Right cardiac atrium (tissue), 5 donors: ENCODE data around the gene RASSF10. TPM values are rescaled to one million over a fixed set of nuclear protein-coding genes. Genes with fewer than 3 reads are reported as not detected.
"Not testable (repeated sequence)": the region's sequence is repeated elsewhere in the genome, so short reads cannot be mapped to it uniquely, and the experiment has no call there.

Experiments used
- ATAC-seq, 2 donors: fragments of 200-7000 bp; cut with Tn5 transposase; one replicate each; pipeline versions ENCODE4 v1.8.0 to v1.9.1; 2020; ENCODE audit warnings: moderate library complexity in 2 of 2, mild to moderate bottlenecking in 1 of 2
- DNase-seq, 3 donors: peaks; one replicate each; pipeline ENCODE4 v3.0.0-alpha.2; 2020
- H3K27ac ChIP-seq: one replicate; pipeline ENCODE4 v1.5.1; 2013; ENCODE audit warnings: mild to moderate bottlenecking, low read length, control low read depth, moderate library complexity
- H3K27me3 ChIP-seq: one replicate; pipeline ENCODE4 v1.6.1; 2013; ENCODE audit not compliant: control insufficient read depth, insufficient read depth
- H3K4me1 ChIP-seq: one replicate; pipeline ENCODE4 v1.6.1; 2013; ENCODE audit warnings: low read length; ENCODE audit not compliant: control insufficient read depth, insufficient read depth
- H3K4me3 ChIP-seq: one replicate; pipeline ENCODE4 v1.5.1; 2013; ENCODE audit warnings: low read length, control low read depth
- H3K9me3 ChIP-seq: one replicate; pipeline ENCODE4 v1.6.1; 2013; ENCODE audit warnings: low read length; ENCODE audit not compliant: control insufficient read depth
- WGBS: extraction: QIAGEN DNeasy Blood & Tissue Kit; methylation state at CpG from one replicate; pipeline ENCODE4 v1.1.7; 2013; 5-methylcytosine and 5-hydroxymethylcytosine counted together
- intact Hi-C, 4 donors: fragments of 100-400 bp; cut with DNase I; formaldehyde crosslinking; loops; one replicate each; pipeline versions ENCODE4 v1.11.0 to v1.14.0; 2022 to 2023
- polyA plus RNA-seq: library from polyadenylated mRNA; stranded (reverse); fragments of 200-250 nt; gene quantifications from one replicate; pipeline ENCODE4 v1.2.3, GENCODE V29; 2013
- total RNA-seq, 4 donors: library from RNA; stranded (reverse); fragmentation: NEBNext Ultra II Directional; extraction: Animal tissue kit (Norgen Biotek cat#: 25700); gene quantifications; one replicate each; pipeline ENCODE4 v1.2.1, GENCODE V29; 2021
- donor health status: healthy with polysubstance abuse.
- donor health status: DM: no; HTN: yes; CAD: no.
- donor health status: DM: no; HTN: no; CAD: no.
- donor health status: DM: no; HTN: yes; CAD: no; lungs with severe emphysema.
- donor health status: DM: yes; HTN: yes; CAD: no.

RASSF10 gene
- total and polyA plus RNA-seq, 5 donors = 0.27 to 3.1 (median 1.7) TPM

- Histone ChIP-seq H3K27ac (no peak overlapping the region), H3K4me1 (no peaks in the 10 kb centered on the region), H3K9me3 (no peaks in the 10 kb centered on the region), H3K27me3 (no peaks in the 10 kb centered on the region), H3K4me3 (no peak overlapping the region)
- ATAC-seq = no peak
- intact Hi-C loops = no loop called here
- DNase-seq = no peak
- 76% methylated on average over 5 of the region's 5 CpGs for WGBS
These were observed 33.8 kb downstream of the RASSF10 start for GRCh38 chr11:13042873-13043342.

- H3K9me3 ChIP-seq = no peaks in the 10 kb centered on the region
- no peak overlapping the region for H3K4me3 ChIP-seq
- DNase-seq (no peak), ATAC-seq (no peak)
- intact Hi-C loops = no loop called here
- H3K4me1 ChIP-seq = no peaks in the 10 kb centered on the region
- 87% methylated on average over 4 of the region's 4 CpGs for WGBS
- no peaks in the 10 kb centered on the region for H3K27me3 ChIP-seq
- no peak overlapping the region for H3K27ac ChIP-seq
These were observed 35.0 kb downstream of the RASSF10 start for GRCh38 chr11:13043912-13044628.

DNA sequence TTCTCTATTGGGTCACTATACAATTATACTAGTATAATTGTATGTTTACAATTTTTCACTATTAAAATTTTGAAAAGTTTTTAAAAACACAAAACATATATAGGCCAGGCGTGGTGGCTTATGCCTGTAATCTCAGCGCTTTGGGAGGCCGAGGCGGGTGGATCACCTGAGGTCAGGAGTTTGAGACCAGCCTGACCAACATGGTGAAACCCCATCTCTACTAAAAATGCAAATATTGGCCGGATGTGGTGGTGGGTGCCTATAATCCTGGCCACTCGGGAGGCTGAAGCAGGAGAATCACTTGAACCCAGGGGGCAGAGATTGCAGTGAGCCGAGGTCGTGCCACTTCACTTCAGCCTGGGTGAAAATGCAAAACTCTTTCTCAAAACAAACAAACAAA lies 36.0 kb downstream of the RASSF10 start:
- ATAC-seq, H3K9me3 ChIP-seq, H3K4me3 ChIP-seq, H3K27ac ChIP-seq, intact Hi-C loops, DNase-seq, H3K4me1 ChIP-seq, H3K27me3 ChIP-seq: not testable (repeated sequence)
- WGBS = 95% methylated on average over 8 of the region's 8 CpGs

- Histone ChIP-seq H3K9me3 (no peaks in the 10 kb centered on the region), H3K27me3 (no peaks in the 10 kb centered on the region), H3K27ac (no peak overlapping the region), H3K4me3 (no peak overlapping the region), H3K4me1 (no peaks in the 10 kb centered on the region)
- no peak for DNase-seq
- 71% methylated on average over 5 of the region's 5 CpGs for WGBS
- no peak for ATAC-seq
- intact Hi-C loops = no loop called here
These were observed 36.6 kb downstream of the RASSF10 start for GRCh38 chr11:13045734-13046133.

DNA sequence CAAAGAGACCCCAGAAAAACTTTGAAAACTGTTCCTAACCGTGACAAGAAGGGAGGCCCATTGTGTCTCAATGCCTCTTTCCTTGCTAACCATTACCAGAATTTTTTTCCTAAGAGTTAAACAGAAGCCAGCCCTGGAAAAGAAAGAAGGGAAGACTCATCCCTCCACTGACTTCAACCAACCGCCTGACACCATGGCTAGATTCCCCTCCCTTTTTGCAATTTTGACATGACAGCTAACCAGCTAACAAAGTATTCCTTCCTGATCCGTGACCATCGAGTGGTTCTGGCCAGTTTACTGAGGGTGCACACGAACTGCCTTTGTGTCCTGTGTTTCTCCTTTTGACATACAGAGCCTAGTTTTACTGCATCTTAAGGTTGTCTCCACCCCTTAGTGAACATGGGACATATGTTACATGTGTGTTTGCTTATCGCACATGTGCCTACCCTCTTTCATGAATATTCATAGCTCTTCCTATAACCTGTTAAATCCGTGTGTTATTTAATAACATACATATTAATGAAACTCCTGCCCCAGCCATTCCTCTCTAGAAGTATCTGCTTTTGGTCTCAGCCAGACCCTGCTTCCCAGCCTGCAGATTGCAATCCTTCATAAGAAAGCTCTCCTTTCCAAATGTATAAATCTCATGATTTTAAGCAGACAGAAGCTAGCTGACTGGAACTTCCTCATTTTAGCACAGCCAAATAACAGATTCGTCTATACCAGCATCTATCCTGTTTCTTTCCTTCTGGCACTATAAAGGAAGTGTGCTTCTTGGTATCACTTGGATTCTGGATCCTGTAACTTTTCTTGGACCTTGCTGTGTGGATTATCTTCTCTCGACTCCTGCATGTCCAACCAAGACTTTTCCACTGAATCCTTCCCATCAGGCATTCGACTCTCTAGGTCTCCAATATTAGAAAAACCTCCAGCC lies 37.8 kb downstream of the RASSF10 start:
- H3K4me1 ChIP-seq = no peaks in the 10 kb centered on the region
- no peak overlapping the region for H3K4me3 ChIP-seq
- H3K27ac ChIP-seq = no peak overlapping the region
- ATAC-seq (no peak), DNase-seq (no peak)
- no peaks in the 10 kb centered on the region for H3K9me3 ChIP-seq
- WGBS = 85% methylated on average over 10 of the region's 10 CpGs
- H3K27me3 ChIP-seq = no peaks in the 10 kb centered on the region
- intact Hi-C loops = no loop called here

GRCh38 chr11:13047884-13048283 lies 38.8 kb downstream of the RASSF10 start:
- Histone ChIP-seq H3K4me3 (no peak overlapping the region), H3K4me1 (no peaks in the 10 kb centered on the region), H3K27ac (no peak overlapping the region), H3K27me3 (no peaks in the 10 kb centered on the region), H3K9me3 (no peaks in the 10 kb centered on the region)
- no peak for DNase-seq
- no peak for ATAC-seq
- intact Hi-C loops = no loop called here
- WGBS = 80% methylated on average over 4 of the region's 4 CpGs

GRCh38 chr11:13051257-13051656 lies 42.1 kb downstream of the RASSF10 start:
- Histone ChIP-seq H3K9me3 (no peaks in the 10 kb centered on the region), H3K27ac (no peak overlapping the region), H3K27me3 (no peaks in the 10 kb centered on the region), H3K4me3 (no peak overlapping the region), H3K4me1 (no peaks in the 10 kb centered on the region)
- ATAC-seq (no peak), DNase-seq (no peak)
- 59% methylated on average over 2 of the region's 2 CpGs for WGBS
- intact Hi-C loops = no loop called here

DNA sequence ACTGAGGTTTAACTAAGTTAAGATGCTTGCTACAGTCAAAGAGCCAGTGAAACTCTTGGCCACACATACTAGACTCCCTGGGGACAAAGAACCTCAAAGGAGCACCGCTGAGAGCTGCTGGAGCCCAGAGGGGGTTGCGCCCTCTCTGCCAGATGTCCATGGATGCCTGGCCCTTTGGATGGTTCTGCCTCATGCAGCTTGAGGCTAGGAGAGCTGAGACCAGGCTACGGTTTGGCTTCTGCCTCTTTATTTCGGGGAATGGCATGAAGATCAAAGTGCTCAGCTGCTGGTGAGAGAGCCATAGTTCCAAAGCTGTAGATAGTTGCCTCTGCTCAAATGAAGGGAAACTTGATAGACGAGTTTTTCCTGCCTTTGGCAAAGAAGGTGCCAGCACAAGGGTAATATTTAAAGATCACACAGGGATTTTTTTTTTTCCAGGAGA lies 43.0 kb downstream of the RASSF10 start:
- Histone ChIP-seq H3K27ac (no peak overlapping the region), H3K27me3 (no peaks in the 10 kb centered on the region), H3K4me1 (no peaks in the 10 kb centered on the region), H3K4me3 (no peak overlapping the region), H3K9me3 (no peaks in the 10 kb centered on the region)
- DNase-seq (no peak), ATAC-seq (no peak)
- intact Hi-C loops = no loop called here
- WGBS = 87% methylated on average over 5 of the region's 5 CpGs

DNA sequence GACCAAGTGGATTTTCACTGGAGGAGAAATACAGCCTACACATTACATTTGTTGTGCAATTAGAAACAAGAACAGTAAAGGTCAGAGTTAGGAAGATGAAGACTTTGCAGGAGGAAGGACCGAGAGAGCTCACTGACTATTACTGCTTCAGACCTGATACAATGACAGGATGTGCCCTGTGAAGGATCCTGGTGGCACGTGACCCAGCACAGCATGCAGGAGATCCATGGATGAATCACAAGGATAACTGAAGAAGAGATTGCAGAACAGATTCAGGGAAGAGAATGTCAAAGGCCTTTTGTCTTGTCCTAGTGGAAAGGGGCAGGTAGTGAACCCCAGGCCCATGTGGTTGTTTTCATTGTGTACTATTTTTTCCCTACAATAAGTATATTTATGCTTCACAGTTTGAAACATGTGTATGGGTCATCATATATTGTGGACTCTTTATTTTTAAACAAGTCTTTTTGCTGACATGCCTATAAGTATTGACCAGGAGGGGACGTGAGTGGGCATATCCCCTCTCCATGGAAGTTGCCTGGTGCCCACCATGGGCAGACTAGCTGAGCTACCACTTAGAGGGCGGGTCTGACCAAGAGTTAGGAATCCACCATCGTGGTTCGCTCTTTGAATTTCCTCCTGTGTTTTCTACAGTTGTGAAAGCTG lies 44.3 kb downstream of the RASSF10 start:
- intact Hi-C loops = no loop called here

GRCh38 chr11:13054278-13054677 lies 45.2 kb downstream of the RASSF10 start:
- 89% methylated on average over 3 of the region's 3 CpGs for WGBS
- H3K4me1 ChIP-seq = no peaks in the 10 kb centered on the region
- H3K4me3 ChIP-seq = no peak overlapping the region
- H3K27me3 ChIP-seq = no peaks in the 10 kb centered on the region
- DNase-seq (no peak), ATAC-seq (no peak)
- H3K9me3 ChIP-seq = no peaks in the 10 kb centered on the region
- intact Hi-C loops = no loop called here
- no peak overlapping the region for H3K27ac ChIP-seq

More for the DNA sequence above, 44.3 kb downstream of the RASSF10 start:
- no peaks in the 10 kb centered on the region for H3K27me3 ChIP-seq
- H3K9me3 ChIP-seq = no peaks in the 10 kb centered on the region
- H3K4me1 ChIP-seq = no peaks in the 10 kb centered on the region
- no peak for ATAC-seq
- H3K27ac ChIP-seq = no peak overlapping the region
- DNase-seq = no peak
- no peak overlapping the region for H3K4me3 ChIP-seq
- 78% methylated on average over 6 of the region's 6 CpGs for WGBS

- Histone ChIP-seq H3K4me1 (no peaks in the 10 kb centered on the region), H3K4me3 (no peak overlapping the region), H3K27ac (no peak overlapping the region), H3K27me3 (no peaks in the 10 kb centered on the region), H3K9me3 (no peaks in the 10 kb centered on the region)
- 67% methylated on average over 2 of the region's 2 CpGs for WGBS
- ATAC-seq = no peak
- intact Hi-C loops = no loop called here
- DNase-seq = no peak
These were observed 46.1 kb downstream of the RASSF10 start for GRCh38 chr11:13055200-13055599.
